Activated naive CD4-positive, alpha-beta T cell treated with Interleukin-2 at 50 U/mL for 16 hours (primary cell): ENCODE data around the gene SHOX.

Experiments used
- DNase-seq: peaks from one replicate; pipeline ENCODE4 v3.0.0-alpha.2; 2020

The SHOX gene

DNA sequence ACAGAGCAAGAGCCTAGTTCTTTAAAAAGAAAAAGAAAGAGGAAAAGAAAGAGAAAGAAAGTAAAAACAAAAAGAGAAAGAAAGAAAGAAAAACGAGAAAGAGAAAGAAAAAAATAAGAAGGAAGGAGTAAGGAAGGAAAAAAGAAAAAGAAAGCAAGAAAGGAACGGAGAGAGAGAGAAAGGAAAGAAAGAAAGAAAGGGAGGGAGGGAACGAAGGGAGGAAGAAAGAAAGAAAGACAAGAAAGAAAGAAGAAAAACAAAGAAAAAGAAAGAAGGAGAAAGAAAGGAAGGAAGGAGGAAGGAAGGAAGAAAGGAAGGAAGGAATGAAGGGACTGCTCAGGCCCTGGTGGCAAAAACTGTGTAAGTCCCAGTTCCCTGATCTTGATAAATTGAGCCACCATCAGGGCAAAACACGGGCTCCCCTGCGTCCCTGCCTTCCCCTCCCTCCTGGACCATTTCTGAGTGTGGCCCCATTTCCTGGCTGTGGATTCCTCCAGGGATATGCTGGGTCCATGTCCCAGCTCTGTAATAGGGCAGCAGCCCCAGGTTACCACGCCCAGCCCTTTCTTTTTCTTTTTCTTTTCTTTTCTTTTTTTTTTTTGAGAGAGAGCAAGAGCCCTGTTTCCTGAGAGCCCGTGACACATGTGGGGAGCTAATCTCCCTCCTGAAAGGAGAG lies 44.8 kb downstream of the SHOX start:
- no peak for DNase-seq

- no peak for DNase-seq
Measured at GRCh38 chrX:675955-676295, 45.3 kb downstream of the SHOX start.

DNA sequence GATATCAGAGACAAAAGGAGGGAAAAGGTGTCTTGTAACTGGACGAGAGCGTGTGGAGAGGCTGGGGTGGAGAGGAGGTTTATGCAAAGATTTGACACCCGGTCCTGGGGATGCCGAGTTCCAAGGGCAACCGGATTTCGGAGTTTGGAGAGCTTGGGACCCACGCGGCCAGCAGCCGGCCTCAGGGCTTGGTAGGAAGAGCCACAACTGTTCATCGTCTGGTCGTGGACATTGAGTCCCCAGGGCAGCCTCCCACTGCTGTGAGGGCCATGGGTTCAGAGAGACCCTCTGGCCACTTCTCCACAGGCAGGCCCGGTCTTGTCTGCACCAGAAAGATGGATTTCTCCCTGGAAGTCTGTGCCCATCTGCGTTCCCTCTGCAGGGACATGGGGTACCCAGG lies 46.8 kb downstream of the SHOX start:
- DNase-seq: no peak

GRCh38 chrX:679291-679979 lies 48.8 kb downstream of the SHOX start:
- DNase-seq: no peak

DNA sequence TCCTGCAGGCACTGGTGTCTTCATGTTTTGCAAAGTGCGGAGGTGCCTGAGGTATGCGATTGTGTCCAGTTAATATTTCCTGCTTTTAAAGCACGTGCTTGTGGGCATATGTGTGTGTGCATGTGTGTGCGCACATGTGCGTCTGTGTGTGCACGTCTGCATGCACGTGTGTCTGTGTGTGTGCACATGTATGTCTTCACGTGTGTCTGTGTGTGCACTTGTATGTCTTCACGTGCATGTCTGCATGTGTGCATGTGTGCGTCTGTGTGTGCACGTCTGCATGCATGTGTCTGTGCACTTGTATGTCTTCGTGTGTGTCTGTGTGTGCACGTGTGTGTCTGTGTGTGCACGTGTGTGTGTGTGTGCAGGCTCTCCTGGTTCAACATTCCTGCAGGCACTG lies 49.5 kb downstream of the SHOX start:
- DNase-seq: no peak

DNA sequence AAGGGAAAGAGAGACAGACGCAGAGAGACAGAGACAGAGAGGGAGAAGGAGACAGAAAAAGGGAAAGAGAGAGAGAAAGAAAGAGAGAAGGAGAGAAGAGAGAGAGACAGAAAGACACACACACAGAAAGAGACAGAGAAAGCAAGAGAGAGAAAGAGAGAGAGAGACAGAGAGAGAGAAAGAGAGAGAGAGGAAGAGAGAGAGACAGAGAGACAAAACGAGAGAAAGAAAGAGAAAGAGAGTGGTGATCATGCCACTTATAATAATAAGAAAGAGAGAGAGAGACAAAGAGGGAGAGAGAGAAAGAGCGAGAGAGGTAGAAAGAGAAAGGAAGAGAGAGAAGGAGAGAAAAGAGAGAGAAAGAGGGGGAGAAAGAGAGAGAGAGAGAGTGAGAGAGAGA lies 51.4 kb downstream of the SHOX start:
- no peak for DNase-seq

DNA sequence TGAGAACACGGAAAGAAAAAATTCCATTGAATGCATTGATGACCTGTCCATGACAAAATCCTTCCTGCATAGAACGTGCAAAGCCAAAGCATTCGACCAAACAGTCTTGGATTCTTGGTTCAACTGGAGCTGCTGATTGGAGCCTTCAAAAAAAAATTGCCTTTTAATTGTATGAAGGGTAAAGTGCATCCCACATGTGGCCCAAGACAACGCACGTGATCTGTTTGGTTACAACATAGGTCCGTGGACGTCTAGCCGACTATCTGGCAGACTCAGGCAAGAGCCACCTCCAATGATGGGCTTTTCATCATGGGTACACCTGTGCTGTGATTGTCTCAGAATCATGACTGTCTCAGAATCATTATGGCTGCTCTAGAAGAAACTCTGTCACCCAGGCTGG lies 52.3 kb downstream of the SHOX start:
- DNase-seq: no peak

DNA sequence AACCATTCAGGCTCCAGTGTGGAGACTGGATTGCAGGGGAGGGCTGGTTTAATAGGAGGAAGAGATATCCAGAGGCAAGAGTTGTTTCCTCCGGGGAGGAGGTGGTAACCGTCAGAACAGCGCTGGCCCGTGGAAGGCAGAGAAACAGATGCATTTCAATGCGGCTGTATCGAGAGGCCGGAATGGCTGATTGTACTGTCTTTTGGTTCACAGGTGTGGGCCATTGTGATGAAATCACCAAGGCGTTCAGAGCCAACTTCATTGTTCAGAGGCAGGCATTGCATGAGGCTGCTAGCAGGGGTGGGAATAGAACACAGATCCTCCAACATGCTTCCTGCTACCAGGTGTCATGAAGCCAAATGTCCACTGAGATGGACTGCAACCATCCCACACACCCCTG lies 53.0 kb downstream of the SHOX start:
- DNase-seq: no peak

GRCh38 chrX:685120-686032 lies 54.8 kb downstream of the SHOX start:
- DNase-seq: no peak

DNA sequence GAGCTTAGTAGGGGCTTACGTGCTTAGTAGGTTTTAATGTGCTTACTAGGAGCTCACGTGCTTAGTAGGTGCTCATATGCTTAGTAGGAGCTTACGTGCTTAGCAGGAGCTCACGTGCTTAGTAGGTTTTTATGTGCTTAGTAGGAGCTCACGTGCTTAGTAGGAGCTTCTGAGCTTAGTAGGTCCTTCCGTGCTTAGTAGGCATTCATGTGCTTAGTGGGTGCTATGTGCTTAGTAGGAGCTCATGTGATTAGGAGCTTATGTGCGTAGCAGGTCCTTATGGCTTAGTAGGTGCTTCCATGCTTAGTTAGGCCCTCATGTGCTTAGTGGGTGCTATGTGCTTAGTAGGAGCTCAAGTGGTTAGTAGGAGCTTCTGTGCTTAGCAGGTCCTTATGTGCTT lies 59.4 kb downstream of the SHOX start:
- DNase-seq: no peak

- no peak for DNase-seq
Measured at GRCh38 chrX:694800-695199, 64.2 kb downstream of the SHOX start.

GRCh38 chrX:698206-698605 lies 67.6 kb downstream of the SHOX start:
- DNase-seq: no peak

DNA sequence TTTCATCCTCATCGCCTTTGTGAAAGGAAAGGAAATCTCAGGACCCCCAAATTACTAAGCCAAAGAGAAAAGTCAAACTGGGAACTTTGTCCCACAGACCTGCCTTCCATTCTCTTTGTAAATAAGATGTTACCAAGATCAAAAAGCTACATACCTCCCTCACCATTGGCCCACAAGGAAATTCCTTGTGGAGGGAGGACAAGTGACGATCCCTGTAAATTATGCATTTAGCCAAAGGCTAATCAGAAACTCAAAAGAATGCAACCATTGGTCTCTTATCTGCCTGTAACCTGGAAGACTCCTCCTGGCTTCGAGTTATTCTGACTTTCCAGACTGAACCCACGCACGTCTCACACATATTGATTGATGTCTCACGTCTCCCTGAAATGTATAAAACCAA lies 70.3 kb downstream of the SHOX start:
- DNase-seq: no peak

- DNase-seq: no peak
Measured at GRCh38 chrX:701673-702072, 71.1 kb downstream of the SHOX start.

DNA sequence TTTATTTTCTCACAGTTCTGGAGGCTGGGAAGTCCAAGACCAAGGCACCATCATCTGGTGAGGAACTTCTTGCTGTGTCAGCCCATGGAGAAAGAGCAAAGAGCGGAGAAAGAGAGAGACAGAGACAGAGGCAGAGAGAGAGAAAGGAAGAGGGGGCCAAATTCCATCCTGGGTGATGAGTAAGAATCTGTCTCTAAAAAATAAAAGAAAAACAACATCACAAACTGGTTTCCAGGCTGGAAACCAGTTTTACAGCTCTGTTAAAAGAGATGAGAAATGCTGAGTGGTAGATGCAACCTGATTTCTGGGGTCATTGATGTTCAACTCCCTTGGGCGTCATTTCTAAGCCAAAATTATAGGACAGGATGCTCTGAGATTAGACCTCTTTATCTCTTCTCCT lies 72.9 kb downstream of the SHOX start:
- DNase-seq: no peak

DNA sequence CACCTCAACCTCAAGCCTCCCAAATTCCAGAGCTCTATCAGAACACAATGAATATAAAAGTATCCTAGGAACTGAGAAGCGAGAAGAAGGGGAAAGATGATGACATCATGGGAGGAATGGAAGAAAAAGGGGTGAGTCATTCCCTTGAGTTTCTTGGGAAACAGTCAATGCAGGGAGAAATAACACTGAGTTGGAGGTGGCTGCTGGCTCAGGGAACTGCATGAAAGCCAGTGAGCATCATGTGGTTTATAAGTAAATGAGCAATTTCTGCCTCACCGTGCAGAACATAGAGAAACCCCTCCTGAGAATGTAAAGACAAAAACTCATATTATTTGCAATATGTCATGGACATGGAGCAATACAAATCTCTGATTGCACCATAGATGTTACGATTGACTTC lies 73.3 kb downstream of the SHOX start:
- DNase-seq: no peak
